ENCODE measurements around the gene AHSG. TPM values are rescaled to one million over a fixed set of nuclear protein-coding genes. Genes with fewer than 3 reads are reported as not detected.

AHSG gene
- total and polyA plus RNA-seq, 2 experiments from 2014 or later = 0.10 to 0.18 TPM

- TF ChIP-seq ZNF462 (CRISPR knock-in tag; IDR thresholded peaks at IDR 0.05) = no peak
- no peak for TF ChIP-seq ZNF114 (CRISPR knock-in tag; IDR thresholded peaks at IDR 0.05)
- TF ChIP-seq EZH2 (IDR thresholded peaks at IDR 0.05; ENCODE audit: low read depth, unreplicated experiment) = no peak
- TF ChIP-seq CREB1 (CRISPR knock-in tag; IDR thresholded peaks at IDR 0.05; ENCODE audit: low read depth) = no peak
- TF ChIP-seq NANOG (IDR thresholded peaks at IDR 0.05; ENCODE audit: borderline replicate concordance) = no peak
- TF ChIP-seq EZH2phosphoT487 (IDR thresholded peaks at IDR 0.05; ENCODE audit: unreplicated experiment) = no peak
- TF ChIP-seq ETS1 (IDR thresholded peaks at IDR 0.05) = no peak
- TF ChIP-seq, protein P1, sequence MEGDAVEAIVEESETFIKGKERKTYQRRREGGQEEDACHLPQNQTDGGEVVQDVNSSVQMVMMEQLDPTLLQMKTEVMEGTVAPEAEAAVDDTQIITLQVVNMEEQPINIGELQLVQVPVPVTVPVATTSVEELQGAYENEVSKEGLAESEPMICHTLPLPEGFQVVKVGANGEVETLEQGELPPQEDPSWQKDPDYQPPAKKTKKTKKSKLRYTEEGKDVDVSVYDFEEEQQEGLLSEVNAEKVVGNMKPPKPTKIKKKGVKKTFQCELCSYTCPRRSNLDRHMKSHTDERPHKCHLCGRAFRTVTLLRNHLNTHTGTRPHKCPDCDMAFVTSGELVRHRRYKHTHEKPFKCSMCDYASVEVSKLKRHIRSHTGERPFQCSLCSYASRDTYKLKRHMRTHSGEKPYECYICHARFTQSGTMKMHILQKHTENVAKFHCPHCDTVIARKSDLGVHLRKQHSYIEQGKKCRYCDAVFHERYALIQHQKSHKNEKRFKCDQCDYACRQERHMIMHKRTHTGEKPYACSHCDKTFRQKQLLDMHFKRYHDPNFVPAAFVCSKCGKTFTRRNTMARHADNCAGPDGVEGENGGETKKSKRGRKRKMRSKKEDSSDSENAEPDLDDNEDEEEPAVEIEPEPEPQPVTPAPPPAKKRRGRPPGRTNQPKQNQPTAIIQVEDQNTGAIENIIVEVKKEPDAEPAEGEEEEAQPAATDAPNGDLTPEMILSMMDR (conservative IDR thresholded peaks at IDR 0.05; ENCODE audit: low read depth in 2 of 2) = no peak
- TF ChIP-seq POLR2AphosphoS5 (IDR thresholded peaks at IDR 0.05; ENCODE audit: low read depth) = no peak
Observed at GRCh38 chr3:186569779-186570095, 43.1 kb upstream of the AHSG start (continued).
